ENCODE data around the gene PAX2. TPM values are rescaled to one million over a fixed set of nuclear protein-coding genes. Genes with fewer than 3 reads are reported as not detected.

PAX2 gene
- total RNA-seq, 1 donor from 2014 or later, result 4.4 TPM

- H3K9me3 Mint-ChIP-seq, result no peaks in the 10 kb centered on the region
- H3K27ac Mint-ChIP-seq, result no peak overlapping the region
- H3K36me3 Mint-ChIP-seq, result no peaks in the 10 kb centered on the region
Observed at GRCh38 chr10:100731407-100732240, 13.8 kb upstream of the PAX2 start.

GRCh38 chr10:100732241-100732596 is 13.2 kb upstream of the PAX2 start:
- Mint-ChIP-seq H3K9me3 (no peaks in the 10 kb centered on the region), H3K27me3 (peaks cover 97% of the 10 kb centered on the region), H3K4me1 (ENCODE audit: unreplicated experiment) (peaks cover 35% of the 10 kb centered on the region), H3K36me3 (no peaks in the 10 kb centered on the region), H3K4me3 (peak overlapping the region; percentile 32), H3K27ac (no peak overlapping the region)
- no peak for TF ChIP-seq CTCF (conservative IDR thresholded peaks at IDR 0.05)
- DNase-seq (ENCODE audit: extremely low spot score, unreplicated experiment), result no peak

More at GRCh38 chr10:100731407-100732240, 13.8 kb upstream of the PAX2 start:
- Mint-ChIP-seq H3K4me3 (peak overlapping the region; percentile 75), H3K4me1 (ENCODE audit: unreplicated experiment) (peaks cover 31% of the 10 kb centered on the region), H3K27me3 (peaks cover 96% of the 10 kb centered on the region)
- no peak for DNase-seq (ENCODE audit: extremely low spot score, unreplicated experiment)
- no peak for TF ChIP-seq CTCF (conservative IDR thresholded peaks at IDR 0.05)

GRCh38 chr10:100733329-100733728 is 12.1 kb upstream of the PAX2 start:
- DNase-seq (ENCODE audit: extremely low spot score, unreplicated experiment), result no peak
- Mint-ChIP-seq H3K27ac (no peak overlapping the region), H3K4me3 (no peak overlapping the region), H3K36me3 (no peaks in the 10 kb centered on the region), H3K27me3 (peaks cover 97% of the 10 kb centered on the region), H3K9me3 (no peaks in the 10 kb centered on the region), H3K4me1 (ENCODE audit: unreplicated experiment) (peaks cover 37% of the 10 kb centered on the region)
- TF ChIP-seq CTCF (conservative IDR thresholded peaks at IDR 0.05), result no peak

GRCh38 chr10:100734295-100735086 is 10.9 kb upstream of the PAX2 start:
- DNase-seq (ENCODE audit: extremely low spot score, unreplicated experiment), result no peak
- H3K36me3 Mint-ChIP-seq, result no peaks in the 10 kb centered on the region
- H3K27me3 Mint-ChIP-seq, result peaks cover 97% of the 10 kb centered on the region
- H3K9me3 Mint-ChIP-seq, result no peaks in the 10 kb centered on the region
- H3K4me3 Mint-ChIP-seq, result peak overlapping the region; percentile 39
- no peak for TF ChIP-seq CTCF (conservative IDR thresholded peaks at IDR 0.05)
- H3K27ac Mint-ChIP-seq, result no peak overlapping the region
- H3K4me1 Mint-ChIP-seq (ENCODE audit: unreplicated experiment), result peaks cover 32% of the 10 kb centered on the region

- Mint-ChIP-seq H3K9me3 (no peaks in the 10 kb centered on the region), H3K27me3 (peaks cover 97% of the 10 kb centered on the region), H3K4me3 (peak overlapping the region; percentile 58), H3K36me3 (no peaks in the 10 kb centered on the region), H3K4me1 (ENCODE audit: unreplicated experiment) (peaks cover 31% of the 10 kb centered on the region), H3K27ac (no peak overlapping the region)
- TF ChIP-seq CTCF (conservative IDR thresholded peaks at IDR 0.05), result no peak
- DNase-seq (ENCODE audit: extremely low spot score, unreplicated experiment), result no peak
Observed at GRCh38 chr10:100735087-100735336, 10.4 kb upstream of the PAX2 start.
